K562 (cell line): ENCODE measurements around the gene MEF2C. TPM values are rescaled to one million over a fixed set of nuclear protein-coding genes. Genes with fewer than 3 reads are reported as not detected.

Source experiments
- ATAC-seq: fragments of 200-7000 bp; cut with Tn5 transposase; 3 replicates; pipeline ENCODE4 v1.9.1; 2020; ENCODE audit warnings: moderate library complexity
- BruUV-seq: library from RNA; stranded (reverse); fragments of 400-500 nt; replicated peaks from 2 replicates; lab custom pipeline; 2021; lab: Mats Ljungman, UMichigan
- CTCF ChIA-PET: fragments of 300-600 bp; formaldehyde crosslinking; extraction: SDS; loops from one replicate; lab custom pipeline; 2021; ENCODE audit warnings: low intra/inter-chr PET ratio; lab: Yijun Ruan, JAX
- POLR2A ChIA-PET: fragments of 300-600, 350-650 bp; sonication (Branson Sonifier 250); formaldehyde crosslinking; extraction: SDS; loops from one replicate; lab custom pipeline; 2021; ENCODE audit warnings: antibody characterized with exemption, inconsistent platforms; lab: Yijun Ruan, JAX
- DNase-seq, 4 experiments: peaks; one replicate each; pipeline versions ENCODE4 v3.0.0 to v3.0.0-alpha.2; 2011 to 2018; ENCODE audit warnings: low spot score in 3 of 4, mixed read lengths in 3 of 4; ENCODE audit errors: extremely low read depth in 1 of 4
- FAIRE-seq: peaks from 2 replicates; lab custom pipeline; 2011; peaks lifted over from hg19 to GRCh38; lab: Jason Lieb, UNC
- H2AFZ ChIP-seq: 2 replicates; pipeline ENCODE4 v1.6.0; 2011; ENCODE audit warnings: low read depth, low read length, control low read depth, inconsistent platforms
- H3K27ac ChIP-seq: fragments of 200-600 bp; 3 replicates; pipeline ENCODE4 v1.8.0; 2011; ENCODE audit warnings: low read depth, mild to moderate bottlenecking, control low read depth, inconsistent platforms, low read length, moderate library complexity, mixed read lengths; ENCODE audit errors: extremely low read depth
- H3K27me3 ChIP-seq, 2 experiments: fragments of 300-600 bp in 1 of 2; 2 replicates in 1 of 2; 3 replicates in 1 of 2; pipeline versions ENCODE4 v1.6.0 to v1.8.0; 2011; ENCODE audit warnings: inconsistent platforms in 2 of 2, low read length in 2 of 2, mild to moderate bottlenecking in 1 of 2, mixed read lengths in 1 of 2, moderate library complexity in 1 of 2; ENCODE audit not compliant: control insufficient read depth in 2 of 2, insufficient read depth in 2 of 2
- H3K36me3 ChIP-seq: fragments of 300-600 bp; 3 replicates; pipeline ENCODE4 v1.8.0; 2011; ENCODE audit warnings: mild to moderate bottlenecking, low read length, inconsistent platforms; ENCODE audit not compliant: control insufficient read depth, insufficient read depth
- H3K4me1 ChIP-seq, 2 experiments: fragments of 200-600 bp in 1 of 2; replicated peaks in 1 of 2; 2 replicates in 1 of 2; 3 replicates in 1 of 2; pipeline versions ENCODE4 v1.5.1 to v1.8.0; 2011; ENCODE audit warnings: inconsistent platforms in 2 of 2, low read length in 2 of 2, mild to moderate bottlenecking in 1 of 2, mixed read lengths in 1 of 2, moderate library complexity in 1 of 2; ENCODE audit not compliant: control insufficient read depth in 2 of 2, insufficient read depth in 2 of 2
- H3K4me2 ChIP-seq: 2 replicates; pipeline ENCODE4 v1.6.1; 2011; ENCODE audit warnings: low read length, control low read depth, inconsistent platforms, mixed read lengths; ENCODE audit not compliant: insufficient read depth
- H3K4me3 ChIP-seq: fragments of 200-600 bp; sonication (generic), shearing (Covaris generic); 2 replicates; pipeline ENCODE4 v1.5.1; 2016; ENCODE audit warnings: control low read depth, inconsistent platforms
- H3K79me2 ChIP-seq: fragments of 200-600 bp; 3 replicates; pipeline ENCODE4 v1.8.0; 2011; ENCODE audit warnings: low read length, inconsistent platforms; ENCODE audit not compliant: control insufficient read depth, insufficient read depth
- H3K9ac ChIP-seq, 2 experiments: 2 replicates each; pipeline versions ENCODE4 v1.6.0 to v1.6.1; 2011; ENCODE audit warnings: low read depth in 2 of 2, low read length in 2 of 2, control low read depth in 1 of 2, inconsistent platforms in 1 of 2, mild to moderate bottlenecking in 1 of 2, mixed read lengths in 1 of 2; ENCODE audit not compliant: insufficient read depth in 1 of 2
- H3K9me1 ChIP-seq: one replicate; pipeline ENCODE4 v1.6.0; 2011; ENCODE audit warnings: inconsistent platforms, mild to moderate bottlenecking, low read length, moderate library complexity; ENCODE audit not compliant: control insufficient read depth, insufficient read depth
- H3K9me3 ChIP-seq: replicated peaks from 2 replicates; pipeline ENCODE4 v1.5.1; 2011; ENCODE audit warnings: low read depth, low read length, inconsistent platforms; ENCODE audit not compliant: control insufficient read depth, insufficient read depth
- H4K20me1 ChIP-seq: replicated peaks from 2 replicates; pipeline ENCODE4 v1.6.1; 2011; ENCODE audit warnings: low read length, inconsistent platforms, mixed read lengths; ENCODE audit not compliant: control insufficient read depth, insufficient read depth
- CCAR2 ChIP-seq: fragments of 200-400 bp; formaldehyde crosslinking; IDR thresholded peaks from 2 replicates; pipeline ENCODE4 v1.6.1; 2017; ENCODE audit warnings: mild to moderate bottlenecking, low read depth, low read length
- SLC30A9 ChIP-seq: fragments of 250-450 bp; sonication (Bioruptor Pico); IDR thresholded peaks from 2 replicates; pipeline ENCODE4 v1.8.0; 2022; ENCODE audit warnings: mild to moderate bottlenecking, moderate library complexity
- ZBTB11 ChIP-seq, 3 experiments: fragments of 200-800 bp in 1 of 3; fragments of 250-450 bp in 1 of 3; fragments of 450-650 bp in 1 of 3; sonication (Bioruptor Pico) in 1 of 3; sonication (Bioruptor generic) in 1 of 3; formaldehyde crosslinking in 1 of 3; IDR thresholded peaks; 2 replicates each; pipeline versions ENCODE4 v1.6.1 to v1.8.0; 2016 to 2022; ENCODE audit warnings: mild to moderate bottlenecking in 2 of 3, missing genetic modification characterization in 2 of 3, missing compliant biosample characterization in 1 of 3, moderate library complexity in 1 of 3
- ZBTB40 ChIP-seq, 2 experiments: fragments of 450-650 bp in 1 of 2; sonication (generic) in 1 of 2; formaldehyde crosslinking in 1 of 2; IDR thresholded peaks; 2 replicates each; pipeline versions ENCODE4 v1.7.1 to v1.9.0; 2016 to 2022; ENCODE audit warnings: inconsistent platforms in 1 of 2, mild to moderate bottlenecking in 1 of 2, missing genetic modification reagents in 1 of 2
- WGBS: fragments of 100-300 bp; shearing (Covaris generic); methylation state at CpG from one replicate; pipeline ENCODE4 v1.1.6; 2016; ENCODE audit warnings: low coverage, mixed read lengths; ENCODE audit not compliant: insufficient coverage; ENCODE audit errors: missing lambda C conversion rate; 5-methylcytosine and 5-hydroxymethylcytosine counted together
- in situ Hi-C: fragments of 300-500 bp; cut with MboI; formaldehyde crosslinking; loops from 4 replicates; pipeline ENCODE4 v1.15.0; 2018; ENCODE audit warnings: inconsistent platforms, mixed read lengths
- intact Hi-C: fragments of 100-400 bp; cut with micrococcal nuclease; formaldehyde crosslinking; loops from 2 replicates; pipeline ENCODE4 v1.14.2; 2022
- polyA plus RNA-seq, 8 experiments: library from polyadenylated mRNA; depleted of rRNA in 4 of 8; stranded (reverse) in 5 of 8; unstranded in 3 of 8; fragments of >200 nt; fragmentation: Nextera tagmentation in 2 of 8; fragmentation: Illumina TruSeq in 1 of 8; extraction: Ambion mirVana in 2 of 8; extraction: Trizol in 1 of 8; gene quantifications; 2 replicates each; pipeline versions ENCODE4 v1.2.1 to v1.2.3, GENCODE V29; 2011 to 2014; ENCODE audit warnings: inconsistent platforms in 1 of 8, missing spikeins in 1 of 8
- total RNA-seq, 7 experiments: library from RNA; depleted of rRNA in 6 of 7; stranded (reverse); fragments of >200 nt in 6 of 7; fragmentation: Illumina TruSeq in 2 of 7; extraction: Trizol in 2 of 7; gene quantifications; 2 replicates each; pipeline versions ENCODE4 v1.2.1 to v1.2.3, GENCODE V29; 2011 to 2021; ENCODE audit warnings: low replicate concordance in 1 of 7

Gene MEF2C
- total and polyA plus RNA-seq, 9 of the 15 experiments (the other 6 are each of a cell fraction or from before 2014, with no cell fraction given): 25.1 to 67.8 (median 58.3) TPM

DNA sequence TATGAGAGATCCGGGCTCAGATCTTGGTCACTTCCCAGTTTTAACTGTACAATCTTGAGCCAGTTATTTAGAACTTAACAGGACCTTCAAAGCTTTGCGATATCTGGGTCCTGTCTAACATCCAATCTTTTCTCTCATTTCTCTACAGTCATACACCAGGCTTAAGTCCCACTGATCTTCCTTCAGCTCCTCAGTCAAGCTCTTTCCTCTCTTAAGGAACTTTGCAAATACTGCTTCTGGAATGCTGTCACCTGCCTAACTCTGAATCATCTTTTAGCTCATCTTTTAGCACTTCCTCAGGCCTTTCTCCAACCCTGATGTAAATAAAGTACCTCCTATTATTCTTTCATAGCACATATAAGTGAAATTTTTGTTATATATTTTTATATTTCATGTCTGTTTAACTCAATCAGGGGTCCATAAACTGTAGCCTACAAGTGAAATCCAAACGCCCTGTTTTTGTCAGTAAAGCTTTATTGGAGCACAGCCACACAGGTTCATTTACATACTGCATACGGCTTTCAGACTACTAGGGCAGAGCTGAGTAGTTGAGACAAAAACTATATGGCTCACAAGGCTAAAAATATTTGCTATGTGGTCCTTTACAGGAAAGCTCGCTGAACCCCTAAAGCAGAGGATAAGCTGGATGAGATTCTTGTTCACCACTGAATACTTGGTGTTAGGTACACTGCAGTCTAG is 63.5 kb downstream of the MEF2C start:
- H3K27me3 ChIP-seq: no peaks in the 10 kb centered on the region
- ATAC-seq: no peak
- H3K9ac ChIP-seq: no peak overlapping the region
- no peak for FAIRE-seq
- in situ Hi-C loops: no loop called here
- intact Hi-C loops: no loop called here
- no peak for TF ChIP-seq CCAR2
- TF ChIP-seq ZBTB40 (IDR thresholded peaks at IDR 0.05): peak; percentile 56; the same call in 1 of the 2 replicates
- no peak for TF ChIP-seq ZBTB40 (CRISPR knock-in tag; IDR thresholded peaks at IDR 0.05)
- no peak for TF ChIP-seq SLC30A9
- TF ChIP-seq ZBTB11 (CRISPR knock-in tag; IDR thresholded peaks at IDR 0.05): no peak
- H3K4me2 ChIP-seq: no peak overlapping the region
- no TSS peak for BruUV-seq
- peaks cover 27% of the 10 kb centered on the region for H3K79me2 ChIP-seq
- ChIA-PET POLR2A (interaction anchor here (0.6 to 3.5 kb wide), 6 partner anchors 10 to 97 kb away, joined by 3 to 18 read pairs (median 3); partner anchors contain the start of gene MEF2C), CTCF (no interaction called here)
- H2AFZ ChIP-seq: no peak overlapping the region
- no peaks in the 10 kb centered on the region for H4K20me1 ChIP-seq
- H3K27ac ChIP-seq: no peak overlapping the region
- 60% methylated on average over 5 of the region's 5 CpGs for WGBS
- H3K4me1 ChIP-seq: peaks cover 0 to 9% of the 10 kb centered on the region in 2 experiments; a peak in 1 of 5 replicates
- peaks cover 22% of the 10 kb centered on the region for H3K36me3 ChIP-seq
- no peak overlapping the region for H3K4me3 ChIP-seq
- DNase-seq: no peak
- no peaks in the 10 kb centered on the region for H3K9me1 ChIP-seq
- no peaks in the 10 kb centered on the region for H3K9me3 ChIP-seq
